GM12892 (cell line): ENCODE measurements around the gene AMDHD2.

Source experiments
- POLR2A ChIP-seq: IDR thresholded peaks from 2 replicates; pipeline ENCODE4 v1.6.1; 2011; ENCODE audit warnings: low read depth, low read length, control low read depth
- TAF1 ChIP-seq: IDR thresholded peaks from 2 replicates; pipeline ENCODE4 v1.6.1; 2011; ENCODE audit warnings: low read depth, mild to moderate bottlenecking, control low read depth, low read length, borderline replicate concordance

DNA sequence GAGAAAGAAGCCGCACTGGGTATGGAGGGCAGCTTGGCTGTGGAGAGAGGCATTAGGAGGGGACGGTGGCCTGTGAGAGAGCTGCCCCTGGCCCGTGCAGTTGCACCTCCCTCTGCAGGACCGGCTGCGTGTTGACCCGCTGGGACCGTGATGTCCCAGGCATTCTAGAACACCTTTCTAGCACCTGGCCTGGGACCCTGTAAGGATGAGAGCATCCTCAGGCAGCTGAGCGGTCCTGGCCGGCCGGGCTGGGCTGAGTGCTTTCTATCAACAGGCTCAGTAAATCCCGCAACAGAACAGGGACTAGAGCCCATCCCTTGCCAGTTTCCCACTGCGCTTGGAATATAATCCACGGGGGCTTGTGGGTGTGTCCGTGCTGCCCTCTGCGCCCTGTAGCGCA is 30.6 kb upstream of the AMDHD2 start:
- TF ChIP-seq POLR2A, result no peak
- no peak for TF ChIP-seq TAF1
